ENCODE measurements around the gene RBFA.
A peak's percentile ranks its signal among the peaks of the same experiment; 100 is the strongest.

Gene RBFA

GRCh38 chr18:80034068-80034851 lies at the start of gene RBFA (continued):
- TF ChIP-seq KLF17 (tag by site-specific recombination; IDR thresholded peaks at IDR 0.05) (peak; percentile 67), ZNF140 (tag by site-specific recombination; IDR thresholded peaks at IDR 0.05) (no peak), ZSCAN18 (tag by site-specific recombination; IDR thresholded peaks at IDR 0.05) (no peak), BCL11B (tag by site-specific recombination; IDR thresholded peaks at IDR 0.05; ENCODE audit: low read depth) (no peak), PBX3 (CRISPR knock-in tag; IDR thresholded peaks at IDR 0.05) (no peak; the same call in 1 of the 2 replicates), ZNF626 (tag by site-specific recombination; IDR thresholded peaks at IDR 0.05) (no peak), ZNF280D (tag by site-specific recombination; IDR thresholded peaks at IDR 0.05) (no peak), CTCF (tag by site-specific recombination; IDR thresholded peaks at IDR 0.05) (peak; percentile 97), ZNF707 (tag by site-specific recombination; IDR thresholded peaks at IDR 0.05) (no peak), ZBTB26 (tag by site-specific recombination; optimal IDR thresholded peaks at IDR 0.05) (peak; percentile 94), ZNF26 (tag by site-specific recombination; IDR thresholded peaks at IDR 0.05) (no peak), KLF9 (tag by site-specific recombination; IDR thresholded peaks at IDR 0.05; ENCODE audit: low read depth) (peak; percentile 97), ZNF202 (tag by site-specific recombination; IDR thresholded peaks at IDR 0.05; ENCODE audit: borderline replicate concordance) (no peak), ZNF580 (tag by site-specific recombination; IDR thresholded peaks at IDR 0.05) (peak; percentile 59; the same call in 1 of the 2 replicates), ZNF561 (tag by site-specific recombination; IDR thresholded peaks at IDR 0.05; ENCODE audit: borderline replicate concordance) (peak; percentile 71; the same call in 1 of the 2 replicates), ZNF16 (tag by site-specific recombination; IDR thresholded peaks at IDR 0.05; ENCODE audit: low read depth) (no peak), ZNF416 (tag by site-specific recombination; IDR thresholded peaks at IDR 0.05) (no peak), ZNF558 (tag by site-specific recombination; IDR thresholded peaks at IDR 0.05) (no peak), ZNF791 (tag by site-specific recombination; IDR thresholded peaks at IDR 0.05) (no peak), SP2 (tag by site-specific recombination; IDR thresholded peaks at IDR 0.05) (peak; percentile 92), ZNF19 (tag by site-specific recombination; IDR thresholded peaks at IDR 0.05; ENCODE audit: low read depth) (no peak), PRDM10 (tag by site-specific recombination; IDR thresholded peaks at IDR 0.05) (peak; percentile 30; the same call in 1 of the 2 replicates)
